Immature natural killer cell (primary cell): Measurements from ENCODE around the gene SEPTIN5. TPM values are rescaled to one million over a fixed set of nuclear protein-coding genes. Genes with fewer than 3 reads are reported as not detected.

ENCODE experiments used
- DNase-seq, 3 donors: peaks; one replicate each; pipeline ENCODE4 v3.0.0; 2022; ENCODE audit warnings: mixed read lengths in 1 of 3
- H3K27ac Mint-ChIP-seq, 6 donors: one replicate each; pipeline ENCODE4 v1.8.0; 2020; ENCODE audit warnings: mixed read lengths in 6 of 6, mild to moderate bottlenecking in 5 of 6, inconsistent platforms in 4 of 6, moderate library complexity in 3 of 6
- H3K27me3 Mint-ChIP-seq, 3 donors: one replicate each; pipeline ENCODE4 v1.8.0; 2020 to 2021; ENCODE audit warnings: low read depth in 3 of 3, mild to moderate bottlenecking in 3 of 3, mixed read lengths in 3 of 3, moderate library complexity in 3 of 3, inconsistent platforms in 1 of 3
- H3K36me3 Mint-ChIP-seq, 3 donors: one replicate each; pipeline ENCODE4 v1.8.0; 2020; ENCODE audit warnings: mixed read lengths in 3 of 3, inconsistent platforms in 2 of 3, mild to moderate bottlenecking in 2 of 3
- H3K4me1 Mint-ChIP-seq, 2 donors: one replicate each; pipeline ENCODE4 v1.8.0; 2020; ENCODE audit warnings: inconsistent platforms in 2 of 2, mild to moderate bottlenecking in 2 of 2, mixed read lengths in 2 of 2, moderate library complexity in 1 of 2
- H3K4me3 Mint-ChIP-seq, 5 donors: one replicate each; pipeline ENCODE4 v1.8.0; 2020; ENCODE audit warnings: mild to moderate bottlenecking in 5 of 5, mixed read lengths in 5 of 5, inconsistent platforms in 3 of 5, moderate library complexity in 3 of 5
- H3K9me3 Mint-ChIP-seq, 6 donors: one replicate each; pipeline ENCODE4 v1.8.0; 2020; ENCODE audit warnings: mild to moderate bottlenecking in 6 of 6, mixed read lengths in 6 of 6, inconsistent platforms in 4 of 6, moderate library complexity in 3 of 6
- polyA plus RNA-seq, 3 donors: library from polyadenylated mRNA; unstranded; fragments of 300-500 nt; fragmentation: Illumina TruSeq; gene quantifications; one replicate each; pipeline ENCODE4 v1.2.3, GENCODE V29; 2021

The SEPTIN5 gene
- 1 to 10 TPM in 1 of 3 donors, under 1 TPM in 1, not detected in 1; 0.36 to 2.2 TPM for polyA plus RNA-seq

DNA sequence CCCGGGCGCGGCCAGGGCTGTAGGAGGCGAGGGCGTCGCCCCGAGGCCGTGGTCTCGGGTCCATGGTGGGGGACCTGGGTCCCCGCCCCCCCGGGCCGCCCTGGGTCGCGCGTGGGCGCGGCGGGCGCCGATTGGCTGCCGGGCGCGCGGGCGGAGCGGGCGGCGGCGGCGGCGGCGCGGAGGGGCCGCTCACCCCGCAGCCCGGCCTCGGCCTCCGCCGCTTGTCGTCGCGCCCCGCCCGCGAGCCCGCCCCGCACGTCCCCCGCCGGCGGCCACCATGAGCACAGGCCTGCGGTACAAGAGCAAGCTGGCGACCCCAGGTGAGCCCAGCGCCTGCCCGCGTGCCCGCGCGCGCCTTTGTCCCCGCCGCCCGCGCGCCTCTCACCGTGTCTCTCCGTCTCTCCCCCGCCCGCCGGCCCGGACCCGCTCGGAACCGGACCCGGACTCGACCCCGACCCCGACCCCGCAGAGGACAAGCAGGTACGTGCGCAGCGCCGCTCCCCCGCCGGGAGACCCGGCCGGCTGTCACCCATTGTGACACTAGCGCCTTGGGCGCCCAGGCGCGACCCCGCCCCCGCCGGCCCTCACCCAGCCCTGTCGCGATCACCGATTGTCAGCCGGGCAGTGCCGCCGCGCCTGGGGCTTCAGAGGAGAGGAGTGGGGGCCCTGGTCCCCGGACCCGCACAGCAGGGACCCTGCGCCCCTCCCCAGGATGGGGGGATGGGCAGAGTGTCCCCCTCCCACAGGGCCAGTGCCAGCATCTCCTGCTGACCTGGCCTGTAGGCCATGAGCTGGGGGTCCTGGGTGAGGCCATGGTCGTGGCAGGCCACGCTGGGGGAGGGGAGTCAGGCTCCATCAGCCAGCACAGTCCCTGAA lies at the start of gene SEPTIN5:
SEPTIN5 (plus strand) TSS at position 192 of the 876 bp plus-strand sequence; CDS start at position 278, 86 bp downstream.
- no peaks in the 10 kb centered on the region for H3K9me3 Mint-ChIP-seq
- DNase-seq = no peak
- H3K27ac Mint-ChIP-seq = no peak within 1 kb of the TSS

DNA sequence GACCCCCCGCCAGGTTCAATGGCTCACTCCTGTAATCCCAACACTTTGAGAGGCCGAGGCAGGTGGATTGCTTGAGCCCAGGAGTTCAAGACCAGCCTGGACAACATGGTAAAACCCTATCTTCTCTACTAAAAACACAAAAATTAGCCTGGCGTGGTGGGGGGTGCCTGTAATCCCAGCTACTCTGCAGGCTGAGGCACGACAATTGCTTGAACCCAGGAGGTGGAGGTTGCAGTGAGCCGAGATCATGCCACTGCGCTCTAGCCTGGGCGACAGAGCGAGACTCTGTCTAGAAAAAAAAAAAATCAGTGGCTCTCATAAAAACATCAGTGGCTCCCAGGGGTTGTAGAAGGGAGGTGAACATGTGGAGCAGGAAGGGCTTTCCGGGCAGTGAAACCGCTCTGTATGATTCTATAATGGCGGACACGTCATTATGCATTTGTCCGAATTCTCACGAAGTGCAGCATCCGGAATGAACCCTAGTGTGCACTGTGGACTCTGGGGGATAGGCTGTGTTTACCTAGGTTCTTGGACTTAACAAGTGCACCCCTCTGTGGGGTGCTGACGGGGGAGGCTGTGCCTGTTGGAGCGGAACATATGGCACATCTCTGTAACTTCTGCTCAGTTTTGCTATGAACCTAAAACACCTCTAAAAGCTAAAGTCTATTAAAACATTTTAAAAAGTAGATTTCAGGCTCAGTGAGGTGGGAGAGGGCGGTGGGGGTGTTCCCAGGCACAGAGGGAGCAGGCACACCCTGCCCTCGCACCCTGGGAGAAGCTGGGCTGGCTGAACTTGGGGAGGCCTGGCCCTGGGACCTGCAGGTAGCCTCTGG lies 49.1 kb upstream of the SEPTIN5 start:
- H3K27ac Mint-ChIP-seq = no peak overlapping the region
- DNase-seq = no peak
- H3K27me3 Mint-ChIP-seq = peaks cover 0 to 6% (median 2%) of the 10 kb centered on the region in 3 donors

More for the DNA sequence above, at the start of gene SEPTIN5:
- Mint-ChIP-seq H3K4me3 (peak within 1 kb of the TSS; percentile 38 to 64 (median 62)), H3K4me1 (peaks cover 0 to 8% of the 10 kb centered on the region in 2 donors), H3K36me3 (no peaks in the 10 kb centered on the region), H3K27me3 (peaks cover 13 to 22% (median 14%) of the 10 kb centered on the region in 3 donors)

DNA sequence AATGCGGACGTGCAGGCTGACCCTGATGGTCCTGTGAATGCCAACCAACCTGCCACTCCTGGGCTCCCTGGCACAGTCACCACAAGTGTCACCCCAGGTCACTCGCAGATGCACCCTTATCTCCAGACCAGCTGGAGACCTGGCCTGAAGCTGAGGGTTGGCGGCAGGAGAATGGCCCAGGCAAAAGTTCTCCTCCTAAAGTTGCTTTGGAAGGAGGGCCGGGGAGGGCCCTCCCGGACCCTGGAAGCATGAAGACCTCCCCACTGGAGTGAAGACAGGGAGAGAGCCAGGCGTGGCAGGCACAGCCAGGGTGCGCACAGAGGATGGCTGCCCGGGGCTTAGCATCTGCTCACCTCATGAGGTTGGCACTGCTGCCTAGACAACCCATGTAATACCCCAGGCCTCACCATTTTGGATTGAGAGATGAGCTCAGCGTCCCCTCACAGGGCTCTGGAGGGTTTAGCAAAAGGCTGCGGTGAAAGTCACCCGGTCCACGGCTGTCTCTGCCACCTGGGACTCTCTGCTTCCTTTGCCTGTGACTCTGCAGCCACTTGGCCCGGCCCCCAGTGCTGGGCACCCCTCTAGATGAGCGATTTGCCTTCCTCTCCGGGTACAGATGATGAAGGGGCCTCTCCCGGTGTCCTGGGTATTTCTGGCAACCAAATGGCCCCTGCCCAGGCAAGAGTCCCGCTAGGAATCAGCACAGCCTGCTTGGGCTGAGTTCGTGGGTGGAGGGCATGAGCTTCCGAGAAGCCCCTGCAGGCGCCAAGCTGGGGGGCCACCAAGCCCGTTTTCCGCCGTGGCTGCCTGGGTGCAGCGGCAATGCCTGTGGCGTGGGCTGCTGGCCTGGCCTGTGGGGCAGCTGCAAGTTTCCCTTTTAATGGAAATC lies 48.3 kb upstream of the SEPTIN5 start:
- Mint-ChIP-seq H3K4me1 (no peaks in the 10 kb centered on the region), H3K27ac (no peak overlapping the region), H3K36me3 (no peaks in the 10 kb centered on the region), H3K4me3 (no peak overlapping the region), H3K9me3 (no peaks in the 10 kb centered on the region), H3K27me3 (peaks cover 0 to 6% (median 2%) of the 10 kb centered on the region in 3 donors)
- DNase-seq = no peak

More for the DNA sequence above, 49.1 kb upstream of the SEPTIN5 start:
- no peaks in the 10 kb centered on the region for H3K9me3 Mint-ChIP-seq
- H3K4me1 Mint-ChIP-seq = no peaks in the 10 kb centered on the region
- H3K36me3 Mint-ChIP-seq = no peaks in the 10 kb centered on the region
- H3K4me3 Mint-ChIP-seq = no peak overlapping the region

DNA sequence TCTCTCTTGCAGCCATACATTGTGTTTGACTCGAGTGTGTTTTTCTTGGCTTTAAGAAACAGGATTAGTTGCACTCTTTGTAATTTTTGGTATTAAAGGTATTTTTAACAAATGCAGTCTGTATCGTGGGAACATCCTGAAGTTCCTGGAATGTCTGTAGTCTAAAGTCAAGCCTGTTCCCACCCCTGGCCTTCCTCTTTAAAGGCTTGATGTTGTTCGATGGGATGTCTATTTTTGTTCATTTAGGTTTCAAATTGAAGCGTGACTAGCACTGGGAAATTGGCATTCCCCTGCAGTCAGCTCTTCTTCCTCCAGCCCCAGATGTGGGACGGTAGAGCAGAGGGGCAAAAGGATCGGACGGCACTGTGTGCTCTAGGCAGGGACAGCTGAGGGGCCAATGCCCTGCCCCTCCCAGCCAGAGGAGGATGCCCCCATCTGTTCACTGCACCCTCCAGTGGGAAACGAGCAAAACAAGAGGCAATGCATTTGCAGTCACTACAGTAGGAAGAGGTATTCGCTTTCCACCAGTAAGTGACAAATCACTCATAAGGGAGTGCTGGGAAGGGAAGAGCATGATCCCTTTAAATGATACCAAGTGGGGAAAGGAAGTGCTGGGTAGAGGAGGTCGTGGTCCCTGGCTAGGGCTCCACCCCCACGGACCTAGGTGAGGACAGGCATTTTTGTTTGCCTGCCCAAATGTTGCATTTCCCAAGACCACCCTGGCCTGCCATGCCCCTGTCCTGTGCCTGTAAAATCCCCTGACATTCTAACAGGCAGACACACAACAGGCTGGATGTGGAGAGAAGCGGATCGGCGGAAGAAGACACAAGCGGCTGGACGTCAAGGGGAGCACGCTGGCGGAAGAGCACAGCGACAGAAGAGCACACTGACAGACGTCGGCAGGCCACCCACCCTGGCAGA lies 47.4 kb upstream of the SEPTIN5 start:
- Mint-ChIP-seq H3K27ac (no peak overlapping the region), H3K4me3 (no peak overlapping the region), H3K9me3 (no peaks in the 10 kb centered on the region), H3K4me1 (no peaks in the 10 kb centered on the region), H3K27me3 (peaks cover 0 to 6% (median 4%) of the 10 kb centered on the region in 3 donors), H3K36me3 (no peaks in the 10 kb centered on the region)
- DNase-seq = no peak

DNA sequence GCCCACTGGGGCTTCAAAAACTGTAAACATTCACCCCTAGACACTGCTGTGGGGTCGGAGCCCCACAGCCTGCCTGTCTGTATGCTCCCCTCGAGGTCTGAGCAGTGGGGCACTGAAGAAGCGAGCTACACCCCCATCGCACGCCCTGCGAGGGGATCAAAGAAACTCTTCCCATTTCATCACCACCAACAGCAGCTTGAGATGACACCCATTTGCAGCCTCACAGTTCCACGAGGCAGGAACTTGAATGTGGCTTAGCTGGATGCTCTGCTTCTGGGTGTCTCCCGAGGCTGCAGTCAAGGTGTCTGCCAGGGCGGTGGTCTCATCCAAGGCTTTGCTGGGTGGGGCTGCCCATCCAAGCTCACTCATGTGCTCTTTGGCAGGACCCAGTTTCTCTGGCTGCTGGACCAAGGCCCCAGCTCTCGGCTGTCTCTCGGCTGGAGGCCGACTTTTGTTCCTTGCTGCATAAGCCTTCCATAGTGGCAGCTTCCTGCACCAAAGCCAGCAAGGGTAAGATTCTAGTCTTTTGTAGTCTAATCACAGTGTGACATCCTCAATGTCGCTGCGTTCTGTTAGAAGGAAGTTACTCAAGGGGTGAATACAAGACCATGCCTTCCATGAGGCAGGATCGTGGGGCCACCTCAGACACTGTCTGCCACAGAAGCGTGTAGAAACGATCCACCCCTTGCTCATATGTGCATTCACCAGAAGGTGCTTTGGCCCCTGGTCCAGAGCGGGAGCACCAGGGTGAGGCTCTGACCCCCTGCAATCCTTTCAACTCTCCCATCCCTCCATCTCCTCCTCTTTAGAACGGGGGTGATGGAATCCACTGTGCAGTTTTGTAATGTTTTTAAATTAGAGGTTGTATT lies 46.2 kb upstream of the SEPTIN5 start:
- DNase-seq = no peak
- Mint-ChIP-seq H3K9me3 (no peaks in the 10 kb centered on the region), H3K4me1 (no peaks in the 10 kb centered on the region), H3K27me3 (peaks cover 0 to 10% (median 6%) of the 10 kb centered on the region in 3 donors), H3K27ac (no peak overlapping the region), H3K36me3 (no peaks in the 10 kb centered on the region), H3K4me3 (no peak overlapping the region)

DNA sequence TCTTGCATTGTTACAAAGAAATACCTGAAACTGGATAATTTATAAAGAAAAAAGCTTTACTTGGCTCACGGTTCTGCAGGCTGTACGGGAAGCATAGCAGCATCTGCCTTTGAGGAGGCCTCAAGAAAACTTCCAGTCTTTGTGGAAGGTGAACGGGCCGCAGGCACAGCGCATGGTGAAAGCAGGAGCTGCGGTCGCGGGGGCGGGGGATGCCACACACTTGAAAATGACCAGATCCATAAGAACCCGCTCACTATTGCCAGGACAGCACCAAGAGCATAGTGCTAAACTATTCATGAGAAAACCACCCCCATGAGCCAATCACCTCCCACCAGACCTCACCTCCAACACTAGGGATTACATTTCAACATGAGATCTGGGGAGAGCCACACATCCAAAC lies 45.6 kb upstream of the SEPTIN5 start:
- no peaks in the 10 kb centered on the region for H3K4me1 Mint-ChIP-seq
- no peak for DNase-seq
- H3K9me3 Mint-ChIP-seq = no peaks in the 10 kb centered on the region
- no peak overlapping the region for H3K4me3 Mint-ChIP-seq
- H3K27me3 Mint-ChIP-seq = peaks cover 0 to 10% (median 7%) of the 10 kb centered on the region in 3 donors
- H3K36me3 Mint-ChIP-seq = no peaks in the 10 kb centered on the region
- no peak overlapping the region for H3K27ac Mint-ChIP-seq

DNA sequence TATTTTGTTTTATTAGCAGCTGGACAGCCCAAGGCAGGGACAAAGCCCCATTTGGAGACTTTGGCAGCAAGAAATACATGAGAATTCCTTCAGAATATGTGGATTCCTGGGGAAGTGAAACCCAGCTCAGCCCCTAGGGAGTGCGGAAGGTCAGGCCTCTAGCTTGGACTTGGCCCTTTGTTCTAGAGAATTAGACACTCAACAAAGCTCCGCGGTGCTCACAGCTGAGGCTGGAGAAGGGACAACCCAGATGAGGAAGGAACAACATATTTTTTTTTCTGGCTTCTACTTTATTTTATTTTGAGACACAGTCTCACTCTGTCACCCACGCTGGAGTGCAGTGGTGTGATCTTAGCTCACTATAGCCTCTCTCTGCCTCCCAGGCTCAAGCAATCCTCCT lies 44.7 kb upstream of the SEPTIN5 start:
- Mint-ChIP-seq H3K36me3 (no peaks in the 10 kb centered on the region), H3K27ac (no peak overlapping the region), H3K27me3 (peaks cover 0 to 10% (median 10%) of the 10 kb centered on the region in 3 donors), H3K9me3 (no peaks in the 10 kb centered on the region), H3K4me3 (no peak overlapping the region), H3K4me1 (no peaks in the 10 kb centered on the region)
- DNase-seq = no peak

DNA sequence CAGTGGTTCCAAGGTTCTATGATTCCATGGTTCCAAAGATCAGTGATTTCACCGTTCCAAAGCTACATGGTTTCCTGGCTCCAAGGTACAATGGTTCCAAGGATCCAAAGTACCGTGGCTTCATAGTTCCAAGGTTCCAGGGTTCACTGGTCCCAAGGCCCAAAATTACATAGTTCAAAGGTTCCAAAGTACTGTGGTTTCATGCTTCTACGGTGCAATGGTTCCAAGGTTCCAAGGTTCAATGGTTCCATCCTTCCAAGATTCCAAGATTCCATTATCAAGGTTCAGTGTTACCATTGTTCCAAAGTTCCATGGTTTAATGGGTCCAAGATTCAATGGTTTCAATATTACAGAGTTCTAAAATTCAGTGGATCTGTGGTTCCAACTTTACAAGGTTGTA lies 43.0 kb upstream of the SEPTIN5 start:
- H3K9me3 Mint-ChIP-seq = no peaks in the 10 kb centered on the region
- H3K36me3 Mint-ChIP-seq = no peaks in the 10 kb centered on the region
- no peak overlapping the region for H3K4me3 Mint-ChIP-seq
- no peak for DNase-seq
- no peak overlapping the region for H3K27ac Mint-ChIP-seq
- no peaks in the 10 kb centered on the region for H3K4me1 Mint-ChIP-seq
- H3K27me3 Mint-ChIP-seq = peaks cover 0 to 14% (median 10%) of the 10 kb centered on the region in 3 donors

DNA sequence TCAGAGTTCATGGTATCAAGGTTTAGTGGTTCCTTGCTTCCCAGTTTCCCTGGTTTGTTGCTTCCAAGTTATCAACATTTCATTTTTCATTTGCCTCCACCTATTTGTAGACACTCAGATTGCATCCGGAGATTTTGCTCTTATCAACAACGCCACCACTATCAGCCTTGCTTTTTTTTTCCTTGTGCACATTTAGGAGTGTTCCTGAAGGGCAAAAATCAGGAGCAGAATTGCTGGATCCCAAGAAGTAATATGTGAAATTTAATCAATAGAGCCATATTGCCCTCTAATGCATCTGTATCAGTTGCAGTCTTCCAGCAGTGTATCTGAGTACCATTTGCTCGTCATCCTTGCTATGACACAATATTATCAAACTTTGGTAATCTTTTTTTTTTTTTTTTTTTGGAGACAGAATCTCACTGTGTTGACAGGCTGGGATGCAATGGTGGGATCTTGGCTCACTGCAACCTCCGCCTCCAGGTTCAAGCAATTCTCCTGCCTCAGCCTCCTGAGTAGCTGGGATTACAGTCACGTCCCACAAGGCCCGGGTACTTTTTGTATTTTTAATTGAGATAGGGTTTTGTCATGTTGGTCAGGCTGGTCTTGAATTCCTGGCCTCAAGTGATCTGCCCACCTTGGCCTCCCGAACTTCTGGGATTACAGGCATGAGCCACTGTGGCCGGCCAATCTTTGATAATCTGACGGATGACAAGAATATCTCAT lies 42.1 kb upstream of the SEPTIN5 start:
- Mint-ChIP-seq H3K36me3 (no peaks in the 10 kb centered on the region), H3K27me3 (peaks cover 0 to 14% (median 10%) of the 10 kb centered on the region in 3 donors), H3K9me3 (no peaks in the 10 kb centered on the region), H3K27ac (no peak overlapping the region), H3K4me3 (no peak overlapping the region), H3K4me1 (no peaks in the 10 kb centered on the region)
- DNase-seq = no peak

DNA sequence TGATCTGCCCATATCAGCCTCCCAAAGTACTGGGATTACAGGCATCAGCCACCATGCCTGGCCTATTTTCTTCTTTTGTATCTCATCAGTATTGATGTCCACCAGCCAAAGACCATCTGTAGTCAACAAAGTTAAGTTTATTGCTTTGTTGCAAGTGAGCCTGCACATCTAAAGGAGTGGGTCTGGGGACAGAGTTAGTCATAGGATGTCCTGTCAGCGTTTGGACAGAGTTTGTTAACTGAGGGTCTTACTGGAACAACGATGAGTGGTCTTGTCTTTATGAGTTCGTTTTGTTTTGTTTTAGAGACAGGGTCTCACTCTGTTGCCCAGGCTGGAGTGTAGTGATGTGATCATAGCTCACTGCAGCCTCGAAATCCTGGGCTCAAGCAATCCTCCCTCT lies 40.6 kb upstream of the SEPTIN5 start:
- Mint-ChIP-seq H3K4me3 (no peak overlapping the region), H3K4me1 (no peaks in the 10 kb centered on the region), H3K27me3 (peaks cover 0 to 10% (median 8%) of the 10 kb centered on the region in 3 donors), H3K36me3 (no peaks in the 10 kb centered on the region), H3K9me3 (no peaks in the 10 kb centered on the region), H3K27ac (no peak overlapping the region)
- no peak for DNase-seq

DNA sequence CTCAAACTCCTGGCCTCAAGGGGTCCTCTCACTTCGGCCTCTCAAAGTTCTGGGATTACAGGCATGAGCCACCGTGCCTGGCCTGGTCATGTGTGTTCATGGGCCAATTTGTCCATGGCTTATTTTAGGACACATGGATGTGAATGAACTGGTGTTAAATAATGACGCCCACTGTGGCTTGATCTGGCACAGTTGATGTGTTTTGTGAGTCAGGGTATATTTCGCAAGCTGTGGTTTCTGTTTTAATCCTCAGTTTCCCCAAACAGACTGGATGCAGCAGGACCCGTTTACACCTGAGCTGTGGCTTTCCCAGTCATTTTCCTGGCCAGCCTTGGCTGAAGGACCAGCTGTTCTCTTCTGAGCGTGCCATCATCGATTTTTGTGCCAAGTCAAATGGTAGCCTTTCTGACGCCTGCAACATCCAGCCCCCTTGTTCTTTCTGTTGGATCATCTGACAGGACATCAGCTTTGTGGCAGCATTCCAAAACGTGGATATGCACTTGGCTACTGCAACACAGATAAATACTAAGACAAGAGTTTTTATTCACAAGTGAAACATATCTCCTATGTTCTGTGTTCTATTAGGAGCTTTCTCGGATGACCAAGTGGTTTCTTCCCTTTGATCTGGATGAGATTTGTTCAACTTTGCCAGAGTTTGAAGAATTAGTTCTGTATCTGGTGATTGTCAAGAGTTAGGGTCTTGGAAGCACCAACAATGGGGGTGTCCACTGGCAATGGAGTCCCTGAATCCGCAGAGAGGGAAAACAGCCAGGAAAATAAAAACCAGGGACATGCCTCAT lies 40.0 kb upstream of the SEPTIN5 start:
- DNase-seq = no peak
- Mint-ChIP-seq H3K4me1 (no peaks in the 10 kb centered on the region), H3K4me3 (no peak overlapping the region), H3K9me3 (no peaks in the 10 kb centered on the region), H3K36me3 (no peaks in the 10 kb centered on the region), H3K27me3 (peaks cover 0 to 10% (median 8%) of the 10 kb centered on the region in 3 donors), H3K27ac (no peak overlapping the region)
